NCI-H526 treated with DMSO at 0.1 percent for 48 hours (cell line): Measurements from ENCODE around the gene ZCCHC3.

Experiments
- DNase-seq: peaks from one replicate; lab custom pipeline; 2025; lab: John Stamatoyannopoulos, UW

ZCCHC3 gene

GRCh38 chr20:346640-347316 lies 49.4 kb downstream of the ZCCHC3 start, which contains the start of gene NRSN2:
Gene NRSN2, plus strand, starts transcription at chr20:347111. Its CDS starts 2,533 bp downstream, at chr20:349644.
- DNase-seq = peak; percentile 73

- DNase-seq = no peak
These were observed 49.9 kb downstream of the ZCCHC3 start for GRCh38 chr20:347317-347639.

- peak; percentile 95 for DNase-seq
These were observed 50.5 kb downstream of the ZCCHC3 start for GRCh38 chr20:347640-348484.

GRCh38 chr20:348972-349841 lies 51.8 kb downstream of the ZCCHC3 start:
- DNase-seq = no peak
